Naive thymus-derived CD4-positive, alpha-beta T cell (primary cell): ENCODE data around the gene FSTL3. TPM values are rescaled to one million over a fixed set of nuclear protein-coding genes. Genes with fewer than 3 reads are reported as not detected.

Experiments used
- ATAC-seq: fragments of 150-1000 bp; cut with Tn5 transposase; 2 replicates; pipeline ENCODE4 v1.10.0; 2021; ENCODE audit warnings: mild to moderate bottlenecking, moderate library complexity
- CTCF ChIA-PET: fragments of 350-600 bp; sonication (Branson Sonifier 250); formaldehyde crosslinking; loops from one replicate; lab custom pipeline; 2021; ENCODE audit warnings: antibody characterized with exemption; lab: Charles Lee
- POLR2A ChIA-PET: fragments of 350-600 bp; sonication (Branson Sonifier 250); formaldehyde crosslinking; loops from one replicate; lab custom pipeline; 2021; ENCODE audit warnings: antibody characterized with exemption, inconsistent platforms; lab: Charles Lee
- DNase-seq, 9 donors: peaks; one replicate each; pipeline versions ENCODE4 v3.0.0 to v3.0.0-alpha.2; 2020 to 2022; ENCODE audit warnings: mixed read lengths in 1 of 9
- H3K27ac ChIP-seq: one replicate; pipeline ENCODE4 v1.7.0; 2013; ENCODE audit warnings: mild to moderate bottlenecking, low read depth, low read length, moderate library complexity
- H3K27me3 ChIP-seq, 2 donors: one replicate each; pipeline ENCODE4 v1.7.0; 2013; ENCODE audit warnings: low read length in 2 of 2, mild to moderate bottlenecking in 2 of 2, moderate library complexity in 2 of 2; ENCODE audit not compliant: control insufficient read depth in 2 of 2, insufficient read depth in 2 of 2
- H3K36me3 ChIP-seq, 3 experiments: 1 replicate in 2 of 3; 2 replicates in 1 of 3; pipeline ENCODE4 v1.7.0; 2013; ENCODE audit warnings: low read length in 3 of 3, mild to moderate bottlenecking in 3 of 3, moderate library complexity in 1 of 3; ENCODE audit not compliant: insufficient read depth in 3 of 3, control insufficient read depth in 2 of 3
- H3K4me1 ChIP-seq, 2 donors: one replicate each; pipeline ENCODE4 v1.7.0; 2013; ENCODE audit warnings: low read length in 2 of 2, mild to moderate bottlenecking in 2 of 2, moderate library complexity in 1 of 2; ENCODE audit not compliant: control insufficient read depth in 2 of 2, insufficient read depth in 2 of 2
- H3K4me3 ChIP-seq: 2 replicates; pipeline ENCODE4 v1.7.0; 2013; ENCODE audit warnings: mild to moderate bottlenecking, low read length
- H3K9me3 ChIP-seq, 3 experiments: 1 replicate in 2 of 3; 2 replicates in 1 of 3; pipeline ENCODE4 v1.7.0; 2013; ENCODE audit warnings: low read length in 3 of 3; ENCODE audit not compliant: control insufficient read depth in 2 of 3
- H3K27ac Mint-ChIP-seq, 9 donors: one replicate each; pipeline ENCODE4 v1.8.0; 2020 to 2022; ENCODE audit warnings: mixed read lengths in 9 of 9, mild to moderate bottlenecking in 8 of 9, moderate library complexity in 5 of 9, inconsistent platforms in 2 of 9
- H3K27me3 Mint-ChIP-seq, 5 donors: one replicate each; pipeline ENCODE4 v1.8.0; 2021 to 2022; ENCODE audit warnings: mixed read lengths in 5 of 5, mild to moderate bottlenecking in 1 of 5
- H3K36me3 Mint-ChIP-seq, 5 donors: one replicate each; pipeline ENCODE4 v1.8.0; 2020 to 2022; ENCODE audit warnings: mixed read lengths in 5 of 5, mild to moderate bottlenecking in 3 of 5, inconsistent platforms in 1 of 5
- H3K4me1 Mint-ChIP-seq, 7 donors: one replicate each; pipeline ENCODE4 v1.8.0; 2020 to 2022; ENCODE audit warnings: mixed read lengths in 7 of 7, mild to moderate bottlenecking in 3 of 7, inconsistent platforms in 1 of 7
- H3K4me3 Mint-ChIP-seq, 10 donors: one replicate each; pipeline ENCODE4 v1.8.0; 2020 to 2022; ENCODE audit warnings: mild to moderate bottlenecking in 10 of 10, mixed read lengths in 10 of 10, moderate library complexity in 6 of 10, inconsistent platforms in 2 of 10
- H3K9me3 Mint-ChIP-seq, 11 donors: one replicate each; pipeline ENCODE4 v1.8.0; 2020 to 2022; ENCODE audit warnings: mixed read lengths in 11 of 11, mild to moderate bottlenecking in 4 of 11, inconsistent platforms in 1 of 11, moderate library complexity in 1 of 11
- intact Hi-C, 2 donors: fragments of 100-400 bp; cut with micrococcal nuclease; formaldehyde crosslinking; loops; one replicate each; pipeline ENCODE4 v1.15.1; 2023
- polyA plus RNA-seq, 2 donors: library from polyadenylated mRNA; unstranded; fragments of 300-500 nt; fragmentation: Illumina TruSeq; gene quantifications; one replicate each; pipeline ENCODE4 v1.2.3, GENCODE V29; 2021
- total RNA-seq, 6 experiments: library from RNA in 5 of 6; stranded (reverse) in 5 of 6; gene quantifications; 1 replicate in 5 of 6; 2 replicates in 1 of 6; pipeline ENCODE4 v1.2.3 and lab custom pipeline; 2021 to 2026

Gene FSTL3
- total and polyA plus RNA-seq, 7 experiments from 2014 or later, result 2.7 to 6.4 (median 4.7) TPM

GRCh38 chr19:722553-723101 is 46.4 kb downstream of the FSTL3 start:
- no peak overlapping the region for H3K27ac ChIP-seq
- POLR2A ChIA-PET, result no interaction called here
- intact Hi-C loops, result no loop called here
- Mint-ChIP-seq H3K27me3 (peaks cover 9 to 26% (median 11%) of the 10 kb centered on the region in 5 donors), H3K36me3 (no peaks in the 10 kb centered on the region), H3K4me1 (peaks cover 0 to 2% (median 0%) of the 10 kb centered on the region in 7 donors), H3K4me3 (no peak overlapping the region), H3K27ac (no peak overlapping the region), H3K9me3 (no peaks in the 10 kb centered on the region)
- no peaks in the 10 kb centered on the region for H3K27me3 ChIP-seq
- no peak overlapping the region for H3K4me3 ChIP-seq
- DNase-seq (no peak), ATAC-seq (no peak)
- CTCF ChIA-PET, result no interaction called here
- H3K9me3 ChIP-seq, result no peaks in the 10 kb centered on the region
- no peaks in the 10 kb centered on the region for H3K4me1 ChIP-seq
- H3K36me3 ChIP-seq, result no peaks in the 10 kb centered on the region

- Mint-ChIP-seq H3K9me3 (no peaks in the 10 kb centered on the region), H3K4me1 (peaks cover 0 to 2% (median 0%) of the 10 kb centered on the region in 7 donors), H3K36me3 (no peaks in the 10 kb centered on the region), H3K27me3 (peaks cover 4 to 19% (median 5%) of the 10 kb centered on the region in 5 donors), H3K27ac (no peak overlapping the region), H3K4me3 (no peak overlapping the region)
- no peaks in the 10 kb centered on the region for H3K27me3 ChIP-seq
- intact Hi-C loops, result no loop called here
- ChIA-PET CTCF (no interaction called here), POLR2A (no interaction called here)
- H3K27ac ChIP-seq, result no peak overlapping the region
- DNase-seq, result no peak
- H3K4me3 ChIP-seq, result no peak overlapping the region
- H3K9me3 ChIP-seq, result no peaks in the 10 kb centered on the region
- H3K36me3 ChIP-seq, result no peaks in the 10 kb centered on the region
- H3K4me1 ChIP-seq, result no peaks in the 10 kb centered on the region
- no peak for ATAC-seq
These were observed 47.1 kb downstream of the FSTL3 start for GRCh38 chr19:723247-723646.

- CTCF ChIA-PET, result no interaction called here
- no peaks in the 10 kb centered on the region for H3K36me3 Mint-ChIP-seq
- DNase-seq (no peak), ATAC-seq (no peak)
- no peaks in the 10 kb centered on the region for H3K9me3 ChIP-seq
- no peak overlapping the region for H3K27ac Mint-ChIP-seq
- H3K9me3 Mint-ChIP-seq, result no peaks in the 10 kb centered on the region
- H3K27me3 Mint-ChIP-seq, result peaks cover 0 to 16% (median 5%) of the 10 kb centered on the region in 5 donors
- no peaks in the 10 kb centered on the region for H3K36me3 ChIP-seq
- intact Hi-C loops, result no loop called here
- no peaks in the 10 kb centered on the region for H3K4me1 ChIP-seq
- no peaks in the 10 kb centered on the region for H3K27me3 ChIP-seq
- H3K4me3 ChIP-seq, result no peak overlapping the region
- peaks cover 0 to 2% (median 0%) of the 10 kb centered on the region in 7 donors for H3K4me1 Mint-ChIP-seq
- H3K27ac ChIP-seq, result no peak overlapping the region
- no peak overlapping the region for H3K4me3 Mint-ChIP-seq
- POLR2A ChIA-PET, result no interaction called here
These were observed 47.5 kb downstream of the FSTL3 start for GRCh38 chr19:723714-724113.

- Histone ChIP-seq H3K27me3 (no peaks in the 10 kb centered on the region), H3K4me1 (no peaks in the 10 kb centered on the region), H3K9me3 (no peaks in the 10 kb centered on the region), H3K27ac (no peak overlapping the region), H3K36me3 (no peaks in the 10 kb centered on the region), H3K4me3 (no peak overlapping the region)
- DNase-seq (no peak), ATAC-seq (no peak)
- no peak overlapping the region for H3K27ac Mint-ChIP-seq
- H3K27me3 Mint-ChIP-seq, result peaks cover 0 to 11% (median 5%) of the 10 kb centered on the region in 5 donors
- ChIA-PET POLR2A (no interaction called here), CTCF (no interaction called here)
- no peaks in the 10 kb centered on the region for H3K9me3 Mint-ChIP-seq
- peaks cover 0 to 2% (median 0%) of the 10 kb centered on the region in 7 donors for H3K4me1 Mint-ChIP-seq
- H3K36me3 Mint-ChIP-seq, result no peaks in the 10 kb centered on the region
- no peak overlapping the region for H3K4me3 Mint-ChIP-seq
- intact Hi-C loops, result no loop called here
These were observed 49.4 kb downstream of the FSTL3 start for GRCh38 chr19:725461-726089.

GRCh38 chr19:726993-727956 is 51.1 kb downstream of the FSTL3 start:
- Histone ChIP-seq H3K9me3 (no peaks in the 10 kb centered on the region), H3K36me3 (no peaks in the 10 kb centered on the region), H3K27ac (no peak overlapping the region), H3K27me3 (no peaks in the 10 kb centered on the region), H3K4me3 (no peak overlapping the region), H3K4me1 (no peaks in the 10 kb centered on the region)
- Mint-ChIP-seq H3K36me3 (no peaks in the 10 kb centered on the region), H3K27me3 (peaks cover 0 to 10% (median 0%) of the 10 kb centered on the region in 5 donors), H3K4me3 (no peak overlapping the region), H3K27ac (no peak overlapping the region), H3K4me1 (no peaks in the 10 kb centered on the region), H3K9me3 (no peaks in the 10 kb centered on the region)
- intact Hi-C loops, result no loop called here
- ChIA-PET POLR2A (no interaction called here), CTCF (no interaction called here)
- no peak for ATAC-seq
- DNase-seq, result no peak

- no peak overlapping the region for H3K4me3 ChIP-seq
- ATAC-seq, result no peak
- H3K27me3 ChIP-seq, result no peaks in the 10 kb centered on the region
- POLR2A ChIA-PET, result no interaction called here
- no peak overlapping the region for H3K27ac Mint-ChIP-seq
- H3K4me1 ChIP-seq, result no peaks in the 10 kb centered on the region
- no peaks in the 10 kb centered on the region for H3K36me3 Mint-ChIP-seq
- DNase-seq, result no peak
- peaks cover 0 to 7% (median 0%) of the 10 kb centered on the region in 5 donors for H3K27me3 Mint-ChIP-seq
- H3K4me3 Mint-ChIP-seq, result no peak overlapping the region
- no peaks in the 10 kb centered on the region for H3K36me3 ChIP-seq
- CTCF ChIA-PET, result no interaction called here
- intact Hi-C loops, result no loop called here
- no peaks in the 10 kb centered on the region for H3K9me3 ChIP-seq
- peaks cover 0 to 2% (median 0%) of the 10 kb centered on the region in 7 donors for H3K4me1 Mint-ChIP-seq
- H3K9me3 Mint-ChIP-seq, result no peaks in the 10 kb centered on the region
- H3K27ac ChIP-seq, result no peak overlapping the region
These were observed 51.8 kb downstream of the FSTL3 start for GRCh38 chr19:728011-728410.
